ENCODE measurements around the gene EID2.
A peak's percentile ranks its signal among the peaks of the same experiment; 100 is the strongest.

EID2 gene

GRCh38 chr19:39533791-39534190 lies 6.2 kb downstream of the EID2 start:
- DNase-seq (ENCODE audit: low read depth, low spot score), result no peak

- DNase-seq (ENCODE audit: low read depth, low spot score), result no peak
These were observed 6.9 kb downstream of the EID2 start for GRCh38 chr19:39533003-39533512.

DNA sequence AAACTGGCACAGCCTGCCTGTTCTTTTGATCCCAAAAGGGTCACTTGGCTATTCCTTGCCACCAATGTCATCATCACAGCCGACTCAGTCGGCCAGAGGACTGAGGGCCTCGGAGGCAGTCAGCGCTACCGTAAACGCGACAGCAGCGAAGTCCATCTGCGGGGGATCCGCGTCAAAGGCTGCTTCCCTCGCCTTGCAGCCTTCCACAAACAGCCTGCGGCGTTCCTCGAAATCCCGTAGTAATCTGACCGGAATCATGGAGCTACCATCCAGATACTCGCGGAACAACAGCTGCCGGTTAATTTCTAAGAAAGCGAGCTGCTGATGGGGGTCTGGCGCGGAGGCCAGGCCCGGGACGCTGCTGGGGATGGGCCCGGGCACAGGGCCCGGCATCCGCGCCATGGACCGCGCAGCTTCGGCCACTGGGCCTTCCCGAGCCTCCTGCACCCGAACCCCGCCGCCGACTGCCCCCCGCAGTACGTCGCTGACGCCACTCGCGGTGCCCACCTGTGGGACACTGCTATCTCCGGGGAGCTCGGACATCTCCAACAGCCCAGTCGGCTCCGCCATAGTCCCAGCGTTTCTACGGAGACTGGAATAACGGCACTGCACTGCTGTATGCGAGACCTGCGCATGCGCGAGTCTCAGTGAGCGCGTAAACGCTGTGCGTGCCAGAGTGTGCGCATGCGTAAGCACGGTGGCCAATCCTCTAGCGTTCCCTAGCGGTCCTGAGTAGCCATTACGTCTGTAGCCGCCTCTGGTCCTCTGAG lies 7.5 kb downstream of the EID2 start, which contains the start of gene EID2B:
EID2B (minus strand) TSS at position 620 of the 770 bp plus-strand sequence; CDS start at position 570, 50 bp downstream.
- DNase-seq (ENCODE audit: low read depth, low spot score), result peak; percentile 88

DNA sequence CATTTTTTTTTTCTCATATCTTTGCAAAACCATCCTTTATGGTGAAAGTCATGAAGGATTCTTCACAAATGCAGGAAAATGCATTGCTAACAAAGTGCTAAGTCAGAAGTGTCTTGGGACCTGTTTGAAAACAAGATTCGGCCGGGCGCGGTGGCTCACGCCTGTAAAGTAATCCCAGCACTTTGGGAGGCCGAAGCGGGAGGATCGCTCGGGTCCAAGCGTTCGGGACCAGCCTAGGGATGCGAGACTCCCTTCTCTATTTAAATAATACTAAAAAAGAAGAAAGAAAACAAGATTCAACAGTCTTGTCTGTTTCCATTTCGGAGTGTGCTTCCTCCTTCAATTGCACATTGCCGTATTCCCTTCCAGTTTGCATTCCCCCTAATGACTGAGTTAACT lies 8.1 kb downstream of the EID2 start:
- DNase-seq (ENCODE audit: low read depth, low spot score), result no peak

DNA sequence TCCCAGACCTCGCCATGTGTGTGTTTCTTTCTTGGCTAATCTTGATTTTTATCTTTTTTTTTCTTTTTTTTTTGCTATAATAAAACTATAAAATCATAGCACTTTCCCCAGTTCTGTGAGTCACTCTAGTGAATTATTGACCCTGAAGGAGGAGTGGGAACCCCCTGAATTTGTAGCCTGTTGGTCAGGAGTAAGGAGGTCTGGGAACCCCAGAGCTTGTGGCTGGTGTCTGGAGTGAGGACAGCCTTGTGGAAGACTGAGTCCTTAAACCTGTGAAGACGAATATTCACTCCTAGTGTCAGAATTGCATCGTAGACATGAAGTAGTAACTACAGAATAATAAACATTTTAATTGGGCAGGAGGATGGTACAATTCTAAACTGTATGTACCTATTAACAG lies 14.8 kb downstream of the EID2 start:
- no peak for DNase-seq (ENCODE audit: low read depth, low spot score)

DNA sequence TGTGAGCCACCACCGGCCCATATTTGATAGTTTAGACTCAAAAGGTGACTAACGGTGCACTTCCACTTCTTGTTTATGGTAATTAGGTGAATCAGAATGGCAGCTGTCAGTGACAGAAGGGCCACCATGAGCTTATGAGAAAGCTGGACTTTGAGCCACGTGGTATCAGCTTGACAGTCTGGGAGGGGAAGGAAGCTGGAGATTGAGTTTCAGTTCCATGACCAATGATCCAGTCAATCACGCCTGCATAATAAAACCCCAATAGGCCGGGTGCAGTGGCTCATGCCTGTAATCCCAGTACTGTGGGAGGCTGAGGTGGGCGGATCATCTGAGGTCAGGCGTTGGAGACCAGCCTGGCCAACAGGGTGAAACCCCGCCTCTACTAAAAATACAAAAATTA lies 15.5 kb downstream of the EID2 start:
- no peak for DNase-seq (ENCODE audit: low read depth, low spot score)

DNA sequence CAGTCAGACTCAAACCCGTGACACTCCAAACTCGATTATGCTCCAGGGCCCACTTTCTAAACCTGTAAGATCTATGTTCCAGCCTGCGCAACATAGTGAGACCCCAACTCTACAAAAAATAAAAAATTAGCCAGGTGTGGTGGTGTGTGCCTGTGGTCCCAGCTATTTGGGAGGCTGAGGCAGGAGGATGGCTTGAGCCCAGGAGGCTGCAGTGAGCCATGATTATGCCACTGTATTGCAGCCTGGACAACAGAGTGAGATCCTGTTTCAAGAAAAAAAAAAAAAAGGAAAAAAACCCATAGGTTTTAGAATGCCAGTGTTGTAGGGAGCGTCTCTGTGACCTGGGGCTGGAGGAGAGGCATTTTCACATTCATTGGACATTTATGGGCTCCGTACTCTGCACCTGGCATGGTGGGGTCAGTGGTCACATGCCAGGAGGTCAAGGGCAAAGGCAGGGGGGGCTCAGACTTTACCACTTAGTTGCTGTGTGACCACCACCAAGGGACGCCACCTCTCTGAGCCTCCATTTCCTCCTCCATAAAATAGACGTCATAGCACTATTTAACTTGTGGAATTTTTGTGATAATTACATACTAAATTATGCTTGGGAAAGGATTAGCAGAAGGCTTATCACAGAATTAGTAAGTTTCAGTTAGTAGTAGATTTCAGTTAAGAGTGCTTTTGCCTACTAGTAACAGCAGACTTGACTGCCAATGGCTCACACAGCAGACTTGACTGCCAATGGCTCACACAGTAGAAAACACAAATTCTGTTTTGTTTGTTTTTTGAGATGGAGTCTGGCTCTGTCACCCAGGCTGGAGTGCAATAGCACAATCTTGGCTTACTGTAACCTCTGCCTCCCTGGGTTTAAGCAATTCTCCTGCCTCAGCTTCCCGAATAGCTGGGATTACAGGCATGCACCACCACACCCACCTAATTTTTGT lies 19.1 kb downstream of the EID2 start:
- no peak for DNase-seq (ENCODE audit: low read depth, low spot score)

- no peak for DNase-seq (ENCODE audit: low read depth, low spot score)
These were observed 21.0 kb downstream of the EID2 start for GRCh38 chr19:39518975-39519374.

DNA sequence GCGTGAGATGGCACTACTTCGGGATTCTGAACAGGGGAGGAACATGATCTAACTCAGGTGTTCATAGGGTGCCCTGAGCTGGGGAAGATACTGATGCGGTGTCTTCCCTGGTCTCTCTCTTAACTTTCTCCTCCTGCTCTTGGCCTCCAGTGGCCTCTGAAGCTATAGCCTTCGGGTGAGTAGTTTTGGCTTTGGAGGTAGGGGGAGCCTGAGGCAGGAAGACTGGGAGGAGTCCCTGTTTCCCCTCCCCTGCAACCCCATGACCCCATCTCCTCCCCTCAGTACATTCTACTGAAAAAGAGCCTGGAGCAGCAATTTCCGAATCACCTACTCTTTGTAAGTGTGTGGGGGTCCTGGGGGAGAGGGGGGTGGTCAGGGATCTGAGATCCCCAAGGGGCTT lies 21.5 kb downstream of the EID2 start:
- no peak for DNase-seq (ENCODE audit: low read depth, low spot score)

DNA sequence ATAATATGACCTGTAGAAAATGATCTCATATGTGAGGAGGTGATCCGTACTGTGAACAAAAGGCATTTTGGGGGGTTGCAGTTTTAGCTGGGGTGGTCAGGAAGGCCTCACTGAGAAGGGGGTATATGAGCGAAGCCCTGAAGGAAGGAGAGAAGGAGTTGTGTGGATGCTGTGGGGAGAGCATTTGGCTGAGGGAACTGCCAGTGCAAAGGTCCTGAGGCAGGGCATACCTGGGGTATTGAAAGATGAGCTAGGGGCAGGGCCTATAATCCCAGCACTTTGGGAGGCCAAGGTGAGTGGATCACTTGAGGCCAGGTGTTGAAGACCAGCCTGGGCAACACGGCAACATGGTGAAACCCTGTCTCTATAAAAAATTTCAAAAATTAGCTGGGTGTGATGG lies 22.5 kb downstream of the EID2 start:
- no peak for DNase-seq (ENCODE audit: low read depth, low spot score)

DNA sequence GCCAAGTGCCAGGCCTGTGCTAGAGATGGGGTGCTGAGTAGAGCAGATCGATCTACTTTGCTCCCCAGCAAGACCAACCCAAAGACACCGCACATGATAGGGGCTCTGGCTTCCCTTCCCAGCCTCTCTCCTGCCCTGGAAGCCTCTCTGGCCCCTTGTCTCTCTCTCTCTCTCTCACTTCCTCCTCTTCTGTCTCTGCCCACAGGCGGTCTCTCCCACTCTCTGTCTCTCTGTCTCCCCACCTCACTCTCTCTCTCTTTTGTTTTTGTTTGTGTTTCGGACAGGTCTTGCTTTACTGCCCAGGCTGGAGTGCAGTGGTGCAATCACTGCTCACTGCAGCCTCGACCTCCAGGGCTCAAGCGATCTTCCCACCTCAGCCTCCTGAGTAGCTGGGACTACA lies 23.7 kb downstream of the EID2 start:
- DNase-seq (ENCODE audit: low read depth, low spot score), result no peak

DNA sequence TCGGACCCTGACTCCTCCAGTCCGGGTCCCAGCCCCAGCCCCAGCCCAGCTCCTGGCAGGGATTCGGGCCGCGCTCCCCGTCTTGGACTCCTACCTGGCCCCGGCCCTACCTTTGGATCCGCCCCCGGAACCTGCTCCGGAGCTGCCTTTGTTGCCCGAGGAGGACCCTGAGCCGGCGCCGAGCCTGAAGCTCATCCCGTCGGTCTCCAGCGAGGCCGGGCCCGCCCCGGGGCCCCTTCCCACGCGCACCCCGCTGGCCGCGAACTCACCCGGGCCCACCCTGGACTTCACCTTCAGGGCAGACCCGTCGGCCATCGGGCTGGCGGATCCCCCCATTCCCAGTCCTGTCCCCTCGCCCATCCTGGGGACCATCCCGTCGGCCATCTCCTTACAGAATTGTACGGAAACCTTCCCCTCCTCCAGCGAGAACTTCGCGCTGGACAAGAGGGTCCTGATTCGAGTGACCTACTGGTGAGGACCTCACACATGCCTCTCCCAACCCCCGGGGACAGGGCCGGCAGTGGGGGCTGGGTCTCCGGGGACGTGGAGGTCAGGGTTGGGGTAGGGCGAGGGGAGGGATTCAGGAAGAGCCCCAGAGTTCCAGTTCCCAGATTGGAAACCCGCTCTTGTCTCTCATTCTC lies 24.3 kb downstream of the EID2 start:
- no peak for DNase-seq (ENCODE audit: low read depth, low spot score)

GRCh38 chr19:39514840-39515550 lies 25.0 kb downstream of the EID2 start, which contains the start of gene SELENOV:
Gene SELENOV (plus strand): TSS chr19:39515139. CDS start chr19:39515213, 74 bp downstream.
- no peak for DNase-seq (ENCODE audit: low read depth, low spot score)

- no peak for DNase-seq (ENCODE audit: low read depth, low spot score)
These were observed 27.0 kb downstream of the EID2 start for GRCh38 chr19:39512988-39513387.

DNA sequence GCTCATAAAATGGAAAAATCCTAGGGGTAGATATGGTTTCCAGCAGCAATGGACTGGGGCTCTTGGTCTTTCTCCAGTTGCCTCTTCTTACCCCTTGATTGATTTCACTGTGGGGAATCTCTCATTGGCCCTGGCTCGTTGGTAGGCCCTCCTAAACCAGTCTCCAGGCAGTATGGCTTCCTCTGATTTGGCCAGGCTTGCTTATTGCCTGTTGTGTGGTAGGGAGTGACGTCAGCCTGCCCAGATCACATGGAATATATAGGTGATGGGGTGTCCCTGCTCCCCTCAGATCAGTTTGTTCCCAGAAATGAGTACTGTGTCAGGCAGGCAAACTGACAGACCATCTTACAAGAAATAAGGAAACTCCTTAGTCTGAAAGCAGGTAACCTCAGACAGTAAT lies 30.7 kb downstream of the EID2 start:
- DNase-seq (ENCODE audit: low read depth, low spot score), result no peak

GRCh38 chr19:39508629-39509028 lies 31.3 kb downstream of the EID2 start:
- no peak for DNase-seq (ENCODE audit: low read depth, low spot score)

DNA sequence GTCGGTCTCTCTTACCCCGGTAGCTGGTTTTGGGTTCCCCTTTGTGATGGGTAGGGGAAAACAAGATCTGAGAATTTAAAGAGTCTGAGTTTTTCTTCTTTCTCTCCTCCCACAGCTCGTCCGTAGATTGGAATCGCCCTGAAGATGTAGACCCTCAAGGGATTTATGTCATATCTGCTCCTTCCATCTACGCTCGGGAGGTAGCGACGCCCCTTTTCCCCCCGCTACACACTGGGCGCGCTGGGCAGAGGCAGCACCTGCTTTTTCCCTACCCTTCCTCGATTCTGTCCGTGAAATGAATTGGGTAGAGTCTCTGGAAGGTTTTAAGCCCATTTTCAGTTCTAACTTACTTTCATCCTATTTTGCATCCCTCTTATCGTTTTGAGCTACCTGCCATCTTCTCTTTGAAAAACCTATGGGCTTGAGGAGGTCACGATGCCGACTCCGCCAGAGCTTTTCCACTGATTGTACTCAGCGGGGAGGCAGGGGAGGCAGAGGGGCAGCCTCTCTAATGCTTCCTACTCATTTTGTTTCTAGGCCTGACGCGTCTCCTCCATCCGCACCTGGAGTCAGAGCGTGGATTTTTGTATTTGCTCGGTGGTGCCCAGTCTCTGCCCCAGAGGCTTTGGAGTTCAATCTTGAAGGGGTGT lies 32.1 kb downstream of the EID2 start:
- no peak for DNase-seq (ENCODE audit: low read depth, low spot score)

GRCh38 chr19:39506944-39507714 lies 32.8 kb downstream of the EID2 start:
- DNase-seq (ENCODE audit: low read depth, low spot score), result no peak

DNA sequence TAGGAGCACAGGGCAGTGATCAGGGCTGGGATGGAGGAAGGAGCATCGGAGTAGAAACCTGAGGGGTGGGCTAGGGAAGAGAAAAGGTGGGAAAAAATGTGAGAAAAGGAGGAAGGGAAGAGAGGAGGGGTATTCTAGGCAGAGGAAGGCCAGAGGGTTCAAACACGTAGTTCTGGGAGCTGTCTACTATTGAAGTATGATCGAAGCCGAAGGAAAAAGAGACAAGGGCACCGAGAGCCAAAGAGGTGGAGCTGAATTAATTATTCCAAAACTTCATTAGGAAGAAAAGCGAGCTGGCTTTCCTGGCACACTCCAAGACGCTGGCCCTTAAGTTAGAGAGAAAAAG lies 33.4 kb downstream of the EID2 start:
- DNase-seq (ENCODE audit: low read depth, low spot score), result no peak
